NCI-H1105 treated with DMSO at 0.1 percent for 48 hours (cell line): ENCODE results near the gene VILL.

ENCODE experiments used
- DNase-seq: peaks from one replicate; lab custom pipeline; 2025; lab: John Stamatoyannopoulos, UW

Gene VILL

GRCh38 chr3:37990527-37990926 is at the start of gene VILL:
Gene VILL (plus strand): TSS chr3:37990786. CDS start chr3:37993673, 2,887 bp downstream.
- peak; percentile 7 for DNase-seq

GRCh38 chr3:37941608-37942508 is 48.7 kb upstream of the VILL start:
- DNase-seq, result no peak

- no peak for DNase-seq
These were observed 47.9 kb upstream of the VILL start for GRCh38 chr3:37942646-37943045.

- DNase-seq, result no peak
These were observed 47.5 kb upstream of the VILL start for GRCh38 chr3:37943126-37943525.

GRCh38 chr3:37943631-37944314 is 46.8 kb upstream of the VILL start:
- DNase-seq, result no peak

- no peak for DNase-seq
These were observed 46.2 kb upstream of the VILL start for GRCh38 chr3:37944391-37944842.

- DNase-seq, result no peak
These were observed 45.3 kb upstream of the VILL start for GRCh38 chr3:37945156-37945806.

GRCh38 chr3:37945807-37946530 is 44.6 kb upstream of the VILL start:
- DNase-seq, result no peak

- DNase-seq, result no peak
These were observed 44.1 kb upstream of the VILL start for GRCh38 chr3:37946531-37946889.

- DNase-seq, result no peak
These were observed 40.7 kb upstream of the VILL start for GRCh38 chr3:37949866-37950265.

GRCh38 chr3:37952564-37952963 is 38.0 kb upstream of the VILL start:
- no peak for DNase-seq

GRCh38 chr3:37953226-37953625 is 37.4 kb upstream of the VILL start:
- no peak for DNase-seq

- DNase-seq, result no peak
These were observed 36.7 kb upstream of the VILL start for GRCh38 chr3:37953707-37954394.

GRCh38 chr3:37954881-37955280 is 35.7 kb upstream of the VILL start:
- DNase-seq, result no peak

GRCh38 chr3:37955918-37956707 is 34.5 kb upstream of the VILL start:
- no peak for DNase-seq

GRCh38 chr3:37956723-37957538 is 33.7 kb upstream of the VILL start:
- no peak for DNase-seq

- no peak for DNase-seq
These were observed 33.0 kb upstream of the VILL start for GRCh38 chr3:37957539-37957936.

GRCh38 chr3:37961622-37962431 is 28.8 kb upstream of the VILL start:
- no peak for DNase-seq

- no peak for DNase-seq
These were observed 27.6 kb upstream of the VILL start for GRCh38 chr3:37963016-37963415.
